Motor neuron (in vitro differentiated cells): Measurements from ENCODE around the gene STKLD1. TPM values are rescaled to one million over a fixed set of nuclear protein-coding genes. Genes with fewer than 3 reads are reported as not detected.
"Not testable (repeated sequence)": the region's sequence is repeated elsewhere in the genome, so short reads cannot be mapped to it uniquely, and the experiment has no call there.

Experiments
- ATAC-seq, 8 experiments: fragments of 200-7000 bp; cut with Tn5 transposase; replicated peaks in 6 of 8; 2 replicates each; pipeline ENCODE4 v1.8.0; 2021; ENCODE audit warnings: mild to moderate bottlenecking in 8 of 8, moderate library complexity in 8 of 8
- H3K27ac ChIP-seq, 2 donors: fragments of 250-450 bp; sonication (Bioruptor Pico); 2 replicates each; pipeline ENCODE4 v1.9.0; 2021; ENCODE audit warnings: antibody characterized with exemption in 2 of 2, mild to moderate bottlenecking in 2 of 2, moderate library complexity in 1 of 2
- H3K4me1 ChIP-seq, 2 donors: fragments of 250-450 bp; sonication (Bioruptor Pico); replicated peaks in 1 of 2; 2 replicates each; pipeline ENCODE4 v1.6.1; 2021; ENCODE audit warnings: antibody characterized with exemption in 2 of 2, mild to moderate bottlenecking in 2 of 2, moderate library complexity in 1 of 2
- H3K4me3 ChIP-seq, 5 donors: fragments of 250-450 bp; sonication (Bioruptor Pico); 2 replicates each; pipeline ENCODE4 v1.9.0; 2021; ENCODE audit warnings: antibody characterized with exemption in 5 of 5, mild to moderate bottlenecking in 5 of 5, moderate library complexity in 4 of 5
- WGBS, 10 experiments: fragments of 450-650 bp; shearing (Covaris generic); methylation state at CpG; one replicate each; pipeline ENCODE4 v1.0.0; 2022; 5-methylcytosine and 5-hydroxymethylcytosine counted together
- in situ Hi-C, 9 experiments: fragments of 400-800 bp; cut with MboI; loops; one replicate each; pipeline ENCODE4 v1.15.0; 2021; ENCODE audit warnings: low sequenced_read_pairs in 9 of 9, low pct_unique_long_range_greater_than_20kb in 2 of 9; ENCODE audit not compliant: unreplicated experiment in 9 of 9
- total RNA-seq, 8 experiments: library from RNA; unstranded; fragments of 300-600 nt; gene quantifications; 2 replicates each; pipeline versions ENCODE4 v1.2.3 to v1.2.4, GENCODE V29; 2022

STKLD1 gene
- 1 to 10 TPM; 1.1 to 6.1 (median 3.1) TPM for total RNA-seq

GRCh38 chr9:133375724-133376654 lies at the start of gene STKLD1, which contains the start of gene SURF4:
Gene STKLD1, plus strand, starts transcription at chr9:133376366. Its CDS starts 108 bp downstream, at chr9:133376474.
Gene SURF4, minus strand, starts transcription at chr9:133376060. Its CDS starts 91 bp downstream, at chr9:133375969.
- ATAC-seq, result peak; percentile 85 to 95 (median 92)
- peak within 1 kb of the TSS; percentile 94 to 99 for H3K27ac ChIP-seq
- no CpG with 5 or more reads among the region's 120 CpGs for WGBS, 10 experiments
- H3K4me3 ChIP-seq, result peak within 1 kb of the TSS; percentile 79 to 96 (median 86)
- H3K4me1 ChIP-seq, result peaks cover 9 to 13% of the 10 kb centered on the region in 2 donors
- in situ Hi-C loops, result no loop called here

GRCh38 chr9:133327021-133327420 lies 49.1 kb upstream of the STKLD1 start:
- H3K4me1 ChIP-seq, ATAC-seq, H3K4me3 ChIP-seq, H3K27ac ChIP-seq: not testable (repeated sequence)
- in situ Hi-C loops, result loop anchor here in 4 of 9 experiments (10.0 to 25.0 kb wide), 2 partner anchors 140 to 142 kb away; no protein-coding TSS in a partner anchor
- whole genome bisulfite sequencing, 10 experiments, result 60 to 100% (median 83%) methylated on average over 1 to 5 of the region's 6 CpGs; no CpG with 5 or more reads in 2 of the 10 experiments

GRCh38 chr9:133327834-133328484 lies 48.2 kb upstream of the STKLD1 start:
- no peaks in the 10 kb centered on the region for H3K4me1 ChIP-seq
- no peak overlapping the region for H3K4me3 ChIP-seq
- no peak overlapping the region for H3K27ac ChIP-seq
- ATAC-seq, result no peak
- 37 to 100% (median 85%) methylated on average over 1 to 7 of the region's 10 CpGs; no CpG with 5 or more reads in 2 of the 10 experiments for WGBS, 10 experiments
- in situ Hi-C loops, result loop anchor here in 4 of 9 experiments (10.0 to 25.0 kb wide), 2 partner anchors 141 to 143 kb away; no protein-coding TSS in a partner anchor

GRCh38 chr9:133329306-133330156 lies 46.6 kb upstream of the STKLD1 start:
- not testable (repeated sequence) for H3K27ac ChIP-seq, ATAC-seq, H3K4me3 ChIP-seq, H3K4me1 ChIP-seq
- in situ Hi-C loops, result loop anchor here in 4 of 9 experiments (10.0 to 25.0 kb wide), 2 partner anchors 142 to 145 kb away; no protein-coding TSS in a partner anchor
- WGBS, 10 experiments, result 80 to 93% (median 88%) methylated on average over 2 to 12 of the region's 21 CpGs

- no peak for ATAC-seq
- Histone ChIP-seq H3K4me3 (no peak overlapping the region), H3K27ac (no peak overlapping the region), H3K4me1 (peaks cover 6 to 7% of the 10 kb centered on the region in 2 donors)
- 71 to 93% (median 83%) methylated on average over 2 to 15 of the region's 19 CpGs; no CpG with 5 or more reads in 4 of the 10 experiments for whole genome bisulfite sequencing, 10 experiments
- in situ Hi-C loops, result loop anchor here in 2 of 9 experiments (25.0 kb wide), 1 partner anchor 144 kb away; no protein-coding TSS in a partner anchor
Observed at GRCh38 chr9:133331221-133331620, 44.9 kb upstream of the STKLD1 start.

GRCh38 chr9:133331641-133332380 lies 44.4 kb upstream of the STKLD1 start:
- no peak overlapping the region for H3K4me3 ChIP-seq
- in situ Hi-C loops, result loop anchor here in 2 of 9 experiments (25.0 kb wide), 1 partner anchor 145 kb away; no protein-coding TSS in a partner anchor
- H3K27ac ChIP-seq, result no peak overlapping the region
- 94 to 100% (median 97%) methylated on average over 3 to 26 of the region's 57 CpGs; no CpG with 5 or more reads in 4 of the 10 experiments for WGBS, 10 experiments
- peaks cover 10% of the 10 kb centered on the region in 2 donors for H3K4me1 ChIP-seq
- no peak for ATAC-seq

- Histone ChIP-seq H3K27ac (no peak overlapping the region), H3K4me1 (peaks cover 10 to 12% of the 10 kb centered on the region in 2 donors), H3K4me3 (no peak overlapping the region)
- ATAC-seq, result no peak
- WGBS, 10 experiments, result 60 to 100% (median 92%) methylated on average over 1 to 6 of the region's 20 CpGs; no CpG with 5 or more reads in 3 of the 10 experiments
- in situ Hi-C loops, result loop anchor here in 2 of 9 experiments (25.0 kb wide), 1 partner anchor 145 kb away; no protein-coding TSS in a partner anchor
Observed at GRCh38 chr9:133332381-133332730, 43.8 kb upstream of the STKLD1 start.

GRCh38 chr9:133333011-133333410 lies 43.2 kb upstream of the STKLD1 start:
- in situ Hi-C loops, result loop anchor here in 2 of 9 experiments (25.0 kb wide), 1 partner anchor 146 kb away; no protein-coding TSS in a partner anchor
- ATAC-seq, result no peak
- 94 to 100% (median 99%) methylated on average over 1 to 6 of the region's 11 CpGs; no CpG with 5 or more reads in 2 of the 10 experiments for WGBS, 10 experiments
- Histone ChIP-seq H3K4me1 (peaks cover 10 to 12% of the 10 kb centered on the region in 2 donors), H3K4me3 (no peak overlapping the region), H3K27ac (no peak overlapping the region)

- in situ Hi-C loops, result loop anchor here in 2 of 9 experiments (25.0 kb wide), 1 partner anchor 146 kb away; no protein-coding TSS in a partner anchor
- WGBS, 10 experiments, result 100% methylated on average over 2 to 6 of the region's 10 CpGs; no CpG with 5 or more reads in 6 of the 10 experiments
- Histone ChIP-seq H3K27ac (no peak overlapping the region), H3K4me3 (no peak overlapping the region), H3K4me1 (peaks cover 10 to 12% of the 10 kb centered on the region in 2 donors)
- no peak for ATAC-seq
Observed at GRCh38 chr9:133333566-133333965, 42.6 kb upstream of the STKLD1 start.

- in situ Hi-C loops, result loop anchor here in 2 of 9 experiments (25.0 kb wide), 1 partner anchor 147 kb away; no protein-coding TSS in a partner anchor
- Histone ChIP-seq H3K4me3 (no peak overlapping the region), H3K27ac (no peak overlapping the region), H3K4me1 (peaks cover 10 to 12% of the 10 kb centered on the region in 2 donors)
- 73 to 100% (median 100%) methylated on average over 1 to 5 of the region's 6 CpGs; no CpG with 5 or more reads in 4 of the 10 experiments for WGBS, 10 experiments
- no peak for ATAC-seq
Observed at GRCh38 chr9:133334161-133334560, 42.0 kb upstream of the STKLD1 start.

- Histone ChIP-seq H3K4me1 (peaks cover 10 to 12% of the 10 kb centered on the region in 2 donors), H3K4me3 (peak overlapping the region; percentile 67 to 96 (median 84))
- not testable (repeated sequence) for ATAC-seq, H3K27ac ChIP-seq
- in situ Hi-C loops, result loop anchor here in 2 of 9 experiments (25.0 kb wide), 1 partner anchor 148 kb away; no protein-coding TSS in a partner anchor
- 40 to 90% (median 78%) methylated on average over 1 to 11 of the region's 11 CpGs; no CpG with 5 or more reads in 1 of the 10 experiments for WGBS, 10 experiments
Observed at GRCh38 chr9:133334888-133335287, 41.3 kb upstream of the STKLD1 start.
